ENCODE data around the gene GABPB1. TPM values are rescaled to one million over a fixed set of nuclear protein-coding genes. Genes with fewer than 3 reads are reported as not detected.

Gene GABPB1
- total RNA-seq, 2 experiments from 2014 or later = 37.5 to 38.1 TPM

- H3K4me1 Mint-ChIP-seq = peaks cover 58% of the 10 kb centered on the region
- H3K27me3 Mint-ChIP-seq = no peaks in the 10 kb centered on the region
- ChIA-PET POLR2A (interaction anchor here (0.8 to 1.7 kb wide), 2 partner anchors 11 to 14 kb away, joined by 4 to 8 read pairs; no protein-coding TSS in a partner anchor), CTCF (interaction anchor here (1.0 kb wide), 2 partner anchors 15 to 69 kb away, joined by 3 read pairs; no protein-coding TSS in a partner anchor)
- no peak for DNase-seq
- H3K9me3 Mint-ChIP-seq = peaks cover 2% of the 10 kb centered on the region
- H3K27ac Mint-ChIP-seq = no peak overlapping the region
- H3K4me3 Mint-ChIP-seq = no peak overlapping the region
- peaks cover 6% of the 10 kb centered on the region for H3K36me3 Mint-ChIP-seq (ENCODE audit: low read depth)
Measured at GRCh38 chr15:50246631-50247030, 108.4 kb downstream of the GABPB1 start.

- H3K27me3 Mint-ChIP-seq = no peaks in the 10 kb centered on the region
- DNase-seq = no peak
- peaks cover 57% of the 10 kb centered on the region for H3K4me1 Mint-ChIP-seq
- H3K4me3 Mint-ChIP-seq = no peak overlapping the region
- no peak overlapping the region for H3K27ac Mint-ChIP-seq
- H3K36me3 Mint-ChIP-seq (ENCODE audit: low read depth) = peaks cover 6% of the 10 kb centered on the region
- H3K9me3 Mint-ChIP-seq = peaks cover 2% of the 10 kb centered on the region
- CTCF ChIA-PET = no interaction called here
- POLR2A ChIA-PET = no interaction called here
Measured at GRCh38 chr15:50244959-50245624, 109.9 kb downstream of the GABPB1 start.

GRCh38 chr15:50244153-50244552, 110.8 kb downstream of the GABPB1 start:
- no peak for DNase-seq
- Mint-ChIP-seq H3K27ac (no peak overlapping the region), H3K36me3 (ENCODE audit: low read depth) (peaks cover 6% of the 10 kb centered on the region), H3K4me1 (peaks cover 48% of the 10 kb centered on the region), H3K27me3 (no peaks in the 10 kb centered on the region), H3K4me3 (no peak overlapping the region), H3K9me3 (peaks cover 2% of the 10 kb centered on the region)
- ChIA-PET POLR2A (no interaction called here), CTCF (no interaction called here)

- no peaks in the 10 kb centered on the region for H3K27me3 Mint-ChIP-seq
- H3K36me3 Mint-ChIP-seq (ENCODE audit: low read depth) = peaks cover 12% of the 10 kb centered on the region
- peak; percentile 23 for DNase-seq
- peaks cover 2% of the 10 kb centered on the region for H3K9me3 Mint-ChIP-seq
- no peak overlapping the region for H3K4me3 Mint-ChIP-seq
- peak overlapping the region; percentile 47 for H3K27ac Mint-ChIP-seq
- ChIA-PET POLR2A (interaction anchor here (1.4 to 2.2 kb wide), 4 partner anchors 16 to 113 kb away, joined by 3 to 11 read pairs (median 8); partner anchors contain the start of genes GABPB1 and SLC27A2), CTCF (interaction anchor here (0.6 to 1.2 kb wide), 2 partner anchors 74 to 83 kb away, joined by 3 read pairs; no protein-coding TSS in a partner anchor)
- peaks cover 27% of the 10 kb centered on the region for H3K4me1 Mint-ChIP-seq
Measured at GRCh38 chr15:50241684-50242450, 113.1 kb downstream of the GABPB1 start.

- H3K27me3 Mint-ChIP-seq = no peaks in the 10 kb centered on the region
- no peaks in the 10 kb centered on the region for H3K9me3 Mint-ChIP-seq
- H3K27ac Mint-ChIP-seq = no peak overlapping the region
- no peak overlapping the region for H3K4me3 Mint-ChIP-seq
- H3K36me3 Mint-ChIP-seq (ENCODE audit: low read depth) = peaks cover 27% of the 10 kb centered on the region
- CTCF ChIA-PET = no interaction called here
- H3K4me1 Mint-ChIP-seq = peaks cover 15% of the 10 kb centered on the region
- no peak for DNase-seq
- POLR2A ChIA-PET = no interaction called here
Measured at GRCh38 chr15:50238255-50238654, 116.7 kb downstream of the GABPB1 start.

GRCh38 chr15:50236433-50236832, 118.6 kb downstream of the GABPB1 start:
- Mint-ChIP-seq H3K4me1 (peaks cover 7% of the 10 kb centered on the region), H3K4me3 (no peak overlapping the region), H3K9me3 (no peaks in the 10 kb centered on the region), H3K27ac (no peak overlapping the region), H3K36me3 (ENCODE audit: low read depth) (peaks cover 29% of the 10 kb centered on the region), H3K27me3 (no peaks in the 10 kb centered on the region)
- ChIA-PET POLR2A (no interaction called here), CTCF (no interaction called here)
- DNase-seq = no peak

GRCh38 chr15:50235794-50236193, 119.2 kb downstream of the GABPB1 start:
- ChIA-PET POLR2A (no interaction called here), CTCF (no interaction called here)
- Mint-ChIP-seq H3K27me3 (no peaks in the 10 kb centered on the region), H3K9me3 (no peaks in the 10 kb centered on the region), H3K27ac (no peak overlapping the region), H3K36me3 (ENCODE audit: low read depth) (peaks cover 30% of the 10 kb centered on the region), H3K4me3 (no peak overlapping the region), H3K4me1 (peaks cover 2% of the 10 kb centered on the region)
- no peak for DNase-seq

GRCh38 chr15:50234764-50235163, 120.2 kb downstream of the GABPB1 start:
- POLR2A ChIA-PET = no interaction called here
- Mint-ChIP-seq H3K27me3 (no peaks in the 10 kb centered on the region), H3K9me3 (no peaks in the 10 kb centered on the region), H3K4me1 (peaks cover 1% of the 10 kb centered on the region), H3K27ac (no peak overlapping the region), H3K4me3 (no peak overlapping the region), H3K36me3 (ENCODE audit: low read depth) (peaks cover 34% of the 10 kb centered on the region)
- CTCF ChIA-PET = no interaction called here
- DNase-seq = no peak

GRCh38 chr15:50233192-50233736, 121.7 kb downstream of the GABPB1 start:
- Mint-ChIP-seq H3K9me3 (no peaks in the 10 kb centered on the region), H3K36me3 (ENCODE audit: low read depth) (peaks cover 45% of the 10 kb centered on the region), H3K4me3 (no peak overlapping the region), H3K27ac (no peak overlapping the region), H3K27me3 (no peaks in the 10 kb centered on the region), H3K4me1 (peaks cover 1% of the 10 kb centered on the region)
- CTCF ChIA-PET = no interaction called here
- POLR2A ChIA-PET = interaction anchor here (0.8 kb wide), 1 partner anchor 50 kb away, joined by 4 read pairs; no protein-coding TSS in a partner anchor
- no peak for DNase-seq

GRCh38 chr15:50232791-50233190, 122.2 kb downstream of the GABPB1 start:
- H3K4me3 Mint-ChIP-seq = no peak overlapping the region
- CTCF ChIA-PET = interaction anchor here (0.8 kb wide), 1 partner anchor 54 kb away, joined by 3 read pairs; no protein-coding TSS in a partner anchor
- H3K36me3 Mint-ChIP-seq (ENCODE audit: low read depth) = peaks cover 46% of the 10 kb centered on the region
- POLR2A ChIA-PET = interaction anchor here (0.8 kb wide), 1 partner anchor 49 kb away, joined by 4 read pairs; no protein-coding TSS in a partner anchor
- H3K27me3 Mint-ChIP-seq = no peaks in the 10 kb centered on the region
- DNase-seq = no peak
- H3K9me3 Mint-ChIP-seq = no peaks in the 10 kb centered on the region
- H3K4me1 Mint-ChIP-seq = peaks cover 1% of the 10 kb centered on the region
- no peak overlapping the region for H3K27ac Mint-ChIP-seq

GRCh38 chr15:50231761-50232160, 123.2 kb downstream of the GABPB1 start:
- POLR2A ChIA-PET = no interaction called here
- H3K4me3 Mint-ChIP-seq = no peak overlapping the region
- no peaks in the 10 kb centered on the region for H3K27me3 Mint-ChIP-seq
- CTCF ChIA-PET = no interaction called here
- no peaks in the 10 kb centered on the region for H3K9me3 Mint-ChIP-seq
- no peak overlapping the region for H3K27ac Mint-ChIP-seq
- H3K4me1 Mint-ChIP-seq = peaks cover 1% of the 10 kb centered on the region
- peaks cover 54% of the 10 kb centered on the region for H3K36me3 Mint-ChIP-seq (ENCODE audit: low read depth)
- DNase-seq = no peak

GRCh38 chr15:50229336-50229735, 125.7 kb downstream of the GABPB1 start:
- ChIA-PET CTCF (interaction anchor here (0.9 to 1.1 kb wide), 2 partner anchors 47 to 88 kb away, joined by 3 read pairs; partner anchors contain the start of gene SLC27A2), POLR2A (no interaction called here)
- H3K27me3 Mint-ChIP-seq = no peaks in the 10 kb centered on the region
- no peak overlapping the region for H3K4me3 Mint-ChIP-seq
- no peak for DNase-seq
- no peak overlapping the region for H3K27ac Mint-ChIP-seq
- peaks cover 44% of the 10 kb centered on the region for H3K36me3 Mint-ChIP-seq (ENCODE audit: low read depth)
- peaks cover 1% of the 10 kb centered on the region for H3K4me1 Mint-ChIP-seq
- H3K9me3 Mint-ChIP-seq = no peaks in the 10 kb centered on the region

GRCh38 chr15:50228866-50229265, 126.1 kb downstream of the GABPB1 start:
- POLR2A ChIA-PET = no interaction called here
- CTCF ChIA-PET = interaction anchor here (1.1 kb wide), 1 partner anchor 47 kb away, joined by 3 read pairs; the partner anchor contains the start of gene SLC27A2
- DNase-seq = no peak
- no peak overlapping the region for H3K4me3 Mint-ChIP-seq
- peaks cover 42% of the 10 kb centered on the region for H3K36me3 Mint-ChIP-seq (ENCODE audit: low read depth)
- H3K27me3 Mint-ChIP-seq = no peaks in the 10 kb centered on the region
- H3K27ac Mint-ChIP-seq = no peak overlapping the region
- H3K4me1 Mint-ChIP-seq = peaks cover 1% of the 10 kb centered on the region
- H3K9me3 Mint-ChIP-seq = no peaks in the 10 kb centered on the region

Measured in activated CD4-positive, alpha-beta memory T cell treated with anti-CD3 and anti-CD28 coated beads, Interleukin-2, amount 10 ng/mL, durations not matched to agents 7 days and 5 days (primary cell).